Stimulated activated CD4-positive, alpha-beta T cell treated with anti-CD3 and anti-CD28 coated beads, TNF-alpha, amount 100 ng/mL, for 4 hours (primary cell): ENCODE results near the gene FLYWCH1.
A peak's percentile ranks its signal among the peaks of the same experiment; 100 is the strongest.
"Not testable (repeated sequence)": the region's sequence is repeated elsewhere in the genome, so short reads cannot be mapped to it uniquely, and the experiment has no call there.

Experiments used
- DNase-seq, 3 experiments: peaks; one replicate each; pipeline ENCODE4 v3.0.0-alpha.2; 2020; ENCODE audit warnings: low read depth in 3 of 3

The FLYWCH1 gene

GRCh38 chr16:2898831-2899563 is 12.7 kb upstream of the FLYWCH1 start:
- DNase-seq = no peak

- DNase-seq = no peak
These were observed 12.1 kb upstream of the FLYWCH1 start for GRCh38 chr16:2899564-2900072.

DNA sequence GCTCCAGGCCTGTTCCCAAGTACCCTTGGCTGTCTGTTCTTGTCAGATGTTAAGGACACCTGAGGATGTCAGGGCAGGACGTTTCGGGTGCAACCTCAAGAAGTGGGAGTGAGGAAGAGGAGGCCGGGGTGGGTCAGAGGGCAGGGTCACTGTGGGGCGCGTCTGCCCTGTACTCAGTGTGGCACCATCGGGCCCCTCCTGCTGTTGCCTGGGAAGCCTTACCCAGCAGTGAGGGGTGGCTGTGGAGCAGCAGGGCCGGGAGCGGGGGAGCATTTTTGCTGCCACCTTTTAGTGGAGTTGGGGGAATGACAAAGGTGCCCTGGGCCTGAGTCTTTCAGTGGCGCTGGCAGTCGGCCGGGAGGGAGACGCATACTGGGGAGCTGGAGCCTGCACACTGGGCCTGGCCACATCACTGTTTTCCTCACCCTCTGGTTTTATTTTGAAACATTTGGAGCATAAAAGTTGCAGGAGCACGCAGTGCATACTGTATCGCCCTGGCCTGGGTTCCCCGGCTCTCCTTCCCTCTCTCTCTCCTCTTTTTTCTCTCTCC is 11.1 kb upstream of the FLYWCH1 start:
- DNase-seq = no peak

- DNase-seq = no peak
These were observed 9.2 kb upstream of the FLYWCH1 start for GRCh38 chr16:2902337-2903130.

DNA sequence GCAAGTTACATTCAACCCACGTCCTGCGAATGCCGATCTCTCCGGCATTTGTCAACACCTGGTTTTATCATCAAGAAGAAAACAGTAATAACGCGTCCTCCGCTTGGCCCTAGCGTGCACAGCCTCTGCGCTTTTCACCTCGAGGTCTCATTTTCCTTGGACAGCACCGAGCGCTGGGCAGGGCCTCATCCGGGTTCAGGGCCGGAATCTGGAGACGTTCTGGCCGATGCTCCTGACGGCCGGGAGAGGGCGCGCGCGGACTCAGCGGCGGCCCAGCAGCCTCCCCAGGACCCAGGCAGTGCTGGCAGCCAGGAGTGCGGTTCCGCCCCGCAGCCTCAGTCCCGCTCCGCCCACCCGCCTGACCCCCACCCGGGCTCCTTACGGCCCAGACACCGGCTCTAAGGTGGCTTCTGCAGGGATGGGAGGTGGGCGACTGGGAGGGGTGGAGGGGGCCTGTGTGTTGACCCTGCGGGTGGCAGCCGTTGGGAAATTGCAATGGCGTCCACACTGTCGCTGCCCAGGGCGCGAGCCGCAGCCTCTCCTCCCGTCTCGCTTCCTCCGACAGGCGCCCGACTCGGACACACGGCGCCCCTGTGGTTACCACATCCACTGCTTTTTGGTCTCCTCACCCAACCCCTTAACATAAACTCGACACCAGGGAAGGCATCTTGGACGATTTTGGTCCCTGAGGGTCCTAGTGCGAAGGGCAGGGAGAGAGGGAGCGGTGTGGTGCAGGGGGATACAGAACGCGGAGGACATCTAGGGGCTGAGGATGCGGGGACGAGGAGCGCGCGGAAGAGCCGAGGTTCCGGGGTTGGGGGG is 7.4 kb upstream of the FLYWCH1 start:
- DNase-seq = peak; percentile 45 to 64 (median 53)

GRCh38 chr16:2904922-2905240 is 6.8 kb upstream of the FLYWCH1 start:
- DNase-seq = no peak

DNA sequence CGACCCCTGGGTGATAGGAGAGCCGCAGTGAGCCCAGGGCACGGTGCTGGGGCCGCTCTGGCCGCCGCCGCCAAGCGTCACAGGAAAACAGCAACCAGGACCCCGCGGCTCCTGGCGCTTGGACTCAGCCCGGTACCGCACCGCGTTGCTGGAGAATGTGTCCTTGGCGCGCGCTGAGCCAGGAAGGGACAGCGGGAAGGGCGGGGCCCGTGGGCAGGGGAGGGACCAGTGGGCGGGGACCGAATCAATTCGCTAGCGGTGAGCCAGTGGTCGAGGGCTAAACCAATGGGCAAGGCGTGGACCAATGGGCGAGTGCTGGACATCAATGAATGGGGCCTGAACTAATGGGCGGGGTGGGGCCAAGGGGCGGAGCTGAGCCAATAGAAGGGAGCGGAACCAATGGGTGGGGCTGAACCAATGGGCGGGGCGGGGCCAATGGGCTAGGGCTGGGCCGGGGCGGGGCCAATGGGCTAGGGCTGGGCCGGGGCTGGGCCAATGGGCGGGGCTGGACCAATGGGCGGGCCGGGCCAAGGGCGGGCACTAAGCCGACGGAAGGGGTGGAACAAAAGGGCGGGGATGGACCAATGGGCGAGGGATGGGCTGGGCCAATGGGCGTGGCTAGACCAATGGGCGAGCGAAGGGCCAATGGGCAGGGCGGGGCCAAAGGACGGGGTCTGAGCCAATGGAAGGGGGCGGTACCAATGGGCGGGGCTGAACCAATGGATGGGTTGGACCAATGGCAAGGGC is 6.3 kb upstream of the FLYWCH1 start:
- peak; percentile 72 to 77 (median 76) for DNase-seq

DNA sequence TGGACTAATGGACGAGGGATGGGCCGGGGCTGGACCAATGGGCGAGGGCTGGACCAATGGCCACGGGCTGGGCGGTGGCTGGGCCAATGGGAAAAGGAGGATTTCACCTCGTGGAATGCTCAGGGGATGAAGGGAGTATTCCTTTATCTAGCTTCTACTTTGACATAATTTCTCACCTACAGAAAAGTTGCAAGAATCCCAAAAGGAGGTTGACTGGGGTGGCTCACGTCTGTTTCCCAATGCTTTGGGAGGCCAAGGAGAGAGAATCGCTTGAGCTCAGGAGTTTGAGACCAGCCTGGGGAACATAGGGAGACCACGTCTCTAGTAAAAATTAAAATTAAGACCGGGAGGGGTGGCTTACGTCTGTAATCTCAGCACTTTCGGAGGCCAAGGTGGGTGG is 5.7 kb upstream of the FLYWCH1 start:
- no peak for DNase-seq

DNA sequence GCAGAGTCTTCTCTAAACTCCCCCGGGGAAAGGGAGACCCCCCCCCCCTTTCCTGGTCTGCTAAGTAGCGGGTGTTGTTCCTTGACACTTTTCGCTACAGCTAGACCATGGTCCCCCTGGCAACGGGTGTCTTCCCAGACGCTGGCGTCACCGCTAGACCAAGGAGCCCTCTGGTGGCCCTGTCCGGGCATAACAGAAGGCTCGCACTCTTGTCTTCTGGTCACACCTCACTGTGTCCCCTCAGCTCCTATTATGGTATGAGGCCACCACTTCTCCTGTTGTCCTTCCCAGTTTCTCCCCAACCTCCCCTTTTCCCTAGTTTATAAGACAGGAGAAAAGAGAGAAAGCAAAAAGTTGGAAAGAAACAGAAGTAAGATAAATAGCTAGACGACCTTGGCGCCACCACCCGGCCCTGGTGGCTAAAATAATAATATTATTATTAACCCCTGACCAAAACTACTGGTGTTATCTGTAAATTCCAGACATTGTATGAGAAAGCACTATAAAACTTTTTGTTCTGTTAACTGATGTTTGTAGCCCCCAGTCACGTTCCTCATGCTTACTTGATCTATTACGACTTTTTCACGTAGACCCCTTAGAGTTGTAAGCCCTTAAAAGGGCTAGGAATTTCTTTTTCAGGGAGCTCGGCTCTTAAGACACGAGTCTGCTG is 4.5 kb upstream of the FLYWCH1 start:
- DNase-seq = not testable (repeated sequence)

GRCh38 chr16:2910441-2910969 is 1.2 kb upstream of the FLYWCH1 start:
- DNase-seq = no peak

DNA sequence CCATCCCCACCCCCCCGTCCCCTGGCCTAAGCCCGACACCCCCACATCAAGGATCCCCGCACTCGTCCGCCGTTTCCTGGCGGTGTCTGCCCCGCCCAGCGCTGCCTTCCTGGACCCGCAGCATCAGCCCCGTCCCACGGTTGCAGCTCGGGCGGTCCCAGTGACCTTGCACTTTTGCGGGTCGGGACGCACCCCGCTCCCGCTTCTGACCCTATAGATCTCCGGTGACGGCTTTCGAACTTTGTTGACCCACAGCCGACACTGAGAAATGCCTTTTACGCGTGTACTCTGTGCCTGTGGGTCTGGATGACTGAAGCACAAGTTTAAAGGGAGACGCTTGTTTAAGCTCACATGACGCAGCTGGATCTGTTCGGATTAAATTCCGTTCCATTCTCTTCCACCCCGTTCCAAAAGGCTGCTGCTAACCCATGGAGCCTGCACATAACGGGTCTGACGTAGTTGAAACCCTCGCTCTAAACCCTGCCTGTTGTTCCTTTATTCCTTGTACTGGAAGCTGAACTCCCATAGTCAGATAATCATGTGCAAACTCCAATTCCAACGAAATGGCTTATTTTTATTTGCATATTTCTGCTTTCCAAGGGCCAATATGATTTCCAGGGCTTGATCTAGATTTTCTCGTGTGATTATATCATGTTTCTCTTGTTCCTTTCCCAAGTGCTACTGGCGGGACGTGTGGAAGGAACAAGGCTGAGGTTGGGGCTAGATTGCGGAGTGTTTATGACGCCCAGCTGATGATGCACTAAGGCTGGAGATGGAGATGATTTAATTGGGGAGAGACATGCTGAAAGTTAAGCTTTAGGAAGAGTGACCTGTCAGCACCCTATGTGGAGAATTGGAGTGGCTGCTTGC is 834 bp downstream of the FLYWCH1 start:
- peak in 1 of 3 experiments; percentile 29 for DNase-seq

DNA sequence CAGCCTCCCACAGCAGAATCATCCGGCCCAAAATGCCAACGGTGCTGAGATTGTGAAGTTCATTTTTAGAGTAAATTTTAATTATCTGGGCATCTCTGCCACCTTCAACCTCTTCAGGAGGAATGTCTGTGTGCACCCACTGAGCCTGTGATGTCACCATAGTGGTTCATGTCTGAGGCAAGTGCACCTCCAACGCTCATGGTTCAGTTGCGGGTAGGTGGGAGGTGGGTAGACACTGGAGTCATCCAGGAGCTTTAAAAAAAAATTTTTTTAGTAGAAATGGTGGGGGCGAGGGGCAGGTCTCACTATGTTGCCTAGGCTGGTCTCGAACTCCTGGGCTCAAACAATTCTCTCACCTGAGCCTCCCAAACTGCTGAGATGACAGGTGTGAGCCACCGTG is 1.9 kb downstream of the FLYWCH1 start:
- DNase-seq = no peak

GRCh38 chr16:2914233-2914632 is 2.5 kb downstream of the FLYWCH1 start:
- no peak for DNase-seq

GRCh38 chr16:2915196-2915929 is 3.6 kb downstream of the FLYWCH1 start:
- no peak for DNase-seq

DNA sequence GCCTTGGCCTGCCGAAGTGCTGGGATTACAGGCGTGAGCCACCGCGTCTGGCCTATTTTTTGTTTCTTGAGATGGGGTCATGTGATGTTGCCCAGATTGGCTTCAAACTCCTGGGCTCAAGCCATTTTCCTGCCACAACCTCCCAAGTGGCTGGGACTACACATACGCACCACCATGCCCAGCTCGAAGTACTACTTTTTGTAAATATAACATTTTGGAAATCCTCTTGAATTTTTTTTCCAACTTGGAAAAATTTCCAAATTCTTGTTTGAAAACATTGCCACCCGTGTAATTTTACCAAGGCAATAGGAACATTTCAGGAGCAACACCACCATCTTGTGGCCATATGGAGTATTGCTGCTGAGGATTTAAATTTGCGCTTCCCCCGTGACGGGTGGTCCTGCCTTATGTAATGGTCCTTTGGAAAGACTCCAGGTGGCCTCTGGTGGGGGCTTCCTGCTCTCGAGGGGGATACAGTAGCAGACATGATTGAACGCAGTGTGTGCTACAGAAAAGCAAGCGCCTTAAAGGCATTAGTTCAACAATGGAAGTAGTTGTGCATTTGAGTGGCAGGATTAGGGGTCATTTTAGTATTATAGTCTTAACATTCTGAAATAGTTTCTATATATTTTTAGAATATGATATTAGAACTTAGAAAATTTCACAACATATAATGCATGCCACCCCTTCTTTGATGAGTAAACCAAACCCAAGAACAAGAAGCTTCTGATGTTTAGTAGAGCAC is 8.0 kb downstream of the FLYWCH1 start:
- DNase-seq = peak in 2 of 3 experiments; percentile 18 to 44

- DNase-seq = no peak
These were observed 11.8 kb downstream of the FLYWCH1 start for GRCh38 chr16:2923481-2923880.

DNA sequence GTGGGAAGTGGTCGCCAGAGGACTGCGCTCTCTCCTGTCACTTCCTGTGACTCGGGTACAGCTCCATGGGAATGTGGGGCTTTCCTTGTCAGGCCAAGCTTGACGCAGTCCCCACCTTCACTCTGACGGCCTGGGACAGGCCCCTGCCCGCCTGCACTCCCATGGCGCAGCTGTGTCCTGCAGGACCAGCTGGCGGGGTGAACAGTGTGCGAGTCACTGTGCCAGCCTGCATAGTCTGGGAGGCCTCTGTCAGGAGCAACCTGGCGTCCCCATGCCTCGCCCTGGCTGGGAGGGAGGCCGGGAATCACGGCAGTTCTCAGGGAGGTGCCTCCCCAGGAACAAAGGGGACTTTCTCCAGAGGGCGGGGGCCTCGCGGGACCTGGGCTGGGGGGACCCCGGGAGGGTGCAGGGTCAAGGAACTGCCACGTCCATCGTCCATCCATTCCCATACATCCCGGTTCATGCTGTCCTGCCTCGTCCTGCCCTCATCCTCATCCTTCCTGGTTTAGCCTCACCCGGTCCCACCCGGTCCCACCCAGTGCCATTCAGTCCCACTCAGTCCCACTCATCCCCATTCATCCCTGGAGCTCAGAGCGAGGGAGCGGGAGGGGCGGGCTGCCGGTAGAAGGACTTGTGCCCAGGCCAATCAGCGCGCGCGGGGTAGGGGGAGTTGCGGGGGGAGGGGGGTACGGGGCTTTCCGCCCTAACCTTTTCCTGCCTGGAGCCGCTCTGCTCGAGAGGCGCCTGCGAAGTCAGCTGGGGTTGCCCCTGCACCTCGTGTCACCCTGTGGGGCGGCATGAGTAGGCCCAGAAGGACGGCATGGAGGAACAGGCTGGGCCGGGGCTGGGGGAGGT is 13.4 kb downstream of the FLYWCH1 start:
- no peak for DNase-seq
